Eye (tissue), 1 donor: ENCODE results near the gene ECI1.
"Not testable (repeated sequence)": the region's sequence is repeated elsewhere in the genome, so short reads cannot be mapped to it uniquely, and the experiment has no call there.

Experiments used
- DNase-seq: peaks from one replicate; pipeline ENCODE4 v3.0.0-alpha.2; 2015

Gene ECI1

DNA sequence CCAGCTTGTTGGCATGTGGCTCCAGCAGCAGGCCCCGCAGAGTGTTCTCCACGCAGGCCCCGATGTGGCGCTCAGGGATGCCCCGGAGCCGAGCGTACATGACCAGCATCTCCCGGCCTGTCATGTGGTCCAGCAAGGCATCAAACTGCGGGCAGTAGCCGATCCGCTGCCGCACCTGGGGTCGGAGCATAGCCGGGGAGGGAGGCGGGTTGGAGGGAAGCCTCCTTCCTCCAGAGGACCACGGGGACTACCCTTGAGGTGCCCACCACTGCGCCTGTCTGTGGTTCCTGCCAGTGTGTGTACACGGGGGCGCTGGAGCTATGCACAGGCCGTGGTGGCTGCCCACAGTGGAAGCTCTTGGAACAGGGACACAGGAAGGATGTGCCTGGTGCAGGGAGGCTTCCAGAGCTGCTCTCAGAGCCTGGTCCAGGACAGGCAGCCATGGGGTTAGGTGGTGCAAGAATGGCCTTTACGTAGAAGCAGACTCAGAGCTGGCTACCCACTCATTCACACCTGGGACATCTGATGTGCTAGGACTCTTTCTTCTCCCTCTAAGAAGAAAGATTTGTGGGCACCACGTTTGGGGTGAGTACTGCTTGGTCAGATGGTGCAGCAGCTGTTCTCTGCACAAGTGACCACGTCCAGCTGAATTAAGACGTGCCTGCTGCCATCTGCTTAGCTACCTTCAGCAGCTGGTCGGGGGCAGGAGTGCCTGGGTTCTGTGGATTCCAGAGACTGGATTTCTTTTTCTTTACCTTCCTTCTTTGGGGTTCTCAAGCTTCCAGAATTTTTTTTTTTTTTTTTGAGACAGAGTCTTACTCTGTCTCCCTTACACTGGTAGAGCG, 27.8 kb upstream of the ECI1 start:
- DNase-seq: peak; percentile 31

DNA sequence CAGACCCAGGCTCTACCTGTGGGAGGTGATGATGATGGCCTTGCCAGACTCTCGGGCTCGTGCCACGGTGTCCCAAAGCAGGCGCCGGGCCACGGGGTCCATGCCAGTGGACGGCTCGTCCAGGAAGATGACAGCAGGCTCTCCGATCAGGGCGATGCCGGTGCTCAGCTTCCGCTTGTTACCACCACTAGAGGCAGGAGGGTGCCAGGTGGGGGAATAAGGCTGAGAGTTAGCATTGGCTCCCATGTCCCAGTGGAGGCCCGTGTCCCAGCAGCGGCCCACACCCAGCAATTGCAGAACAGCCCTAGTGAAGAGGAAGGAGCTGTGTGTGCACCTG, 26.9 kb upstream of the ECI1 start:
- DNase-seq: no peak

DNA sequence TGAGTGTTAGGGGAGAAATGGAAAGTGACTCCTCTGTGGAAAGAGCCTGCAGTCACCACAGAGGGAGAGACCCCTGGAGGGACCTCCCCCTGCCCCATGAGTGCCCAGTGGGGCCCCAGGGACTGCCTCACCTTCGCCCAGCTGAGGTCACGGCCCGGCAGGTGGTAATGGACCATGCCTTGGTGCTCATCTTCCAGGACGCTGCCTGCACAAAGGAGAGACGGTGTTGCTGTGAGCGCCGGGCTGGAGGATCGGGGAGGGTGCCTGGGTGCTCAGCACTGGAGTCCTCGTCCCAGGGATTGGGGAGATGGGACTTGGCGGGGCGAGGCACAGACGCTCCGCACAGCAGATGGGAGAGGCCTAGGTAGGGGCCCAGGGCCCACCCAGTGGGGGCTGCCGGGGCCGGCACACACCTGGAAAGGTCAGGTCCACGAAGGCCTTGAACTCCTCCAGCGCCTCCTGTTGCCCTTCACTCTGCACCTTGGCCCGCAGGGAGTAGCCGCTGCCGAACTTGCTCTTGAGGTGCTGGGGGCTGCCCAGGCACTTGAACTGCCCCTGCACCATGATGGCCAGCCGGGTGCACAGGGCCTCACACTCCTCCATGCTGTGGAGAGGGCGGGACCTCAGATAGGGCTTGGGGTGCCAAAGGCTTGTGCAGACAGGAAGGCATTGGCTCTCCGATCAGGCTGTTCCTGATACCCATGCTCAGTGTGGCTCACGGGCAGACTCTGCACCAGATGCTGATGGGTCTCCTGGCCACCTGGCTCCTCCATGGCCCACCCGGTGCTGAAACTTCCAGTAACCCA, 26.3 kb upstream of the ECI1 start:
- DNase-seq: no peak

DNA sequence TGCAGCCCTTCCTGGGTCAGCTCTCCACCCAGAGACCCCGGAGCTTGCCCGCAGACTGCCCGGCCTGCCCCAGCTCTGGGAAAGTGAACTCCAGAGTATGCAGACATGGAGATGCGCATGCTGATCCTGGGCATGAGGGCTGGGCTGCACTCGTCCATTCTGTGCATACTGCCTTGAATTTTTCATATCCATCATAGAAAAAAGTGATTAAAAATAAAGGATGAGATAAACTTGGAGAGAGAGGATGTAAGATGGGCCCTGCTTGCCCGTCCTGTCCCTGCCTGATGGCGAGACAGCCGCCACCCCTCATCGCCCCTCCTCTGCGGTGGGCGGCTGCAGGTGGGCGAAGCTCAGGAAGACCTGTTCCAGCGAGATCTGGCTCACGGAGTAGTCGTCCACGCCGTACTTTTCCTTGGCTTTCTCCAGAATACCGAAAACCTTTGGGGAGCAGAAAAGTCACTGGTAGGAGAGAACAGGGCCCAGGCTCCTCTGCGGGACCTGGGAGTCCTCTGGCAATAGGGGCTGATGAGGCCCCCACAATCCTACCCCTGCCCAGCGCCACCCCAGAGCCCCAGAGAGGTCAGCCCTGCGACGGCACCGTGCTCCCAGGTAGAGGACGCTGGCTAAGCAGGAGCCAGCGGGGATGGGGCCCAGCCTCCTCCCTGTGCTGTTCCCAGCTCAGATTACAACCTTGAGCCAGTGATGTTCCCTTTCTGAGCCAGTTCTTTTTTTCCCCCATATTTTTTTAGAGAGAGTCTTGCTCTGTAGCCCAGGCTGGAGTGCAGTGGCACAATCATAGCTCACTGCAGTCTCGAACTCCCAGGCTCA, 25.2 kb upstream of the ECI1 start:
- no peak for DNase-seq

DNA sequence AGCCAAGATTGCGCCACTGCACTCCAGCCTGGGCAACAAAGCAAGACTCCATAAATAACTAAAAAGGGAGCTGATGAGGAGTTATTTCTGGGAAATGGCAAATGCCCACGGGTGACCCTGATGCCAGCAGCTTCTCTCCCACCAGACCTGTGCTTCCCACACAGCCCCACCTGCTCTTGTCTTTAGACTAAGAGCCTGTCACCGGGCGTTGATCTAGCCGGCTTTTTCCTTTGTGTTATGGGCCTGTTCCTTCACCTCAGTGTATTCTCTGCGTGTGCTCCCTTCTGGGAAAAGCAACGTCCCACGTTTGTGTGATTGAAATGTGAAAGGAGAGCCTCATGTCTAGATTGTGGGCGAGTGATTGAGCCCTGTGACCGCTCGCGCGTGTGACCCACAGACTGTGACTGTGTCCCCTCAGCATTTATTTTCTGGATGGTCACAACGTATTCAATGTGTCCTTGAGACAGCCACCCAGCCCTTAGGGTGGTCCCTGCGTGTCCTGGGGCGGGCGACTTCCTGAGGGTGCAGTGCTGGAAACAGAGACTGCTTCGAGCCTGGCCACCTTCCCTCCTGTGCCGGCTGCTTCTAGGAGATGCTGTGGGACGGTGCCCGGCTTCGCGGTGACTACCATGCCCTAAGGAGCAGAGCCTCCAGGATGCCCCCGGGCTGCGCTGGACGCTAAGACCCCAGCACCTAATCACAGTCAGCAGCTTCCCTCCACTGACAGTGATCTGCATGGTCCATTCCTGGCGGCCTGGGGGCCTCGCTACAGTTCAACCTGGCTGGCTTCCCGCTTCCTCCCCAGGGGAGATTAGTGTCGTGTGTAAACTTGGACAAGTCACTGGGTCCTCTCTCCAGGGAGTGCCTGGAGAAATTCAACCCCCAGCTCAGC, 24.3 kb upstream of the ECI1 start:
- no peak for DNase-seq

DNA sequence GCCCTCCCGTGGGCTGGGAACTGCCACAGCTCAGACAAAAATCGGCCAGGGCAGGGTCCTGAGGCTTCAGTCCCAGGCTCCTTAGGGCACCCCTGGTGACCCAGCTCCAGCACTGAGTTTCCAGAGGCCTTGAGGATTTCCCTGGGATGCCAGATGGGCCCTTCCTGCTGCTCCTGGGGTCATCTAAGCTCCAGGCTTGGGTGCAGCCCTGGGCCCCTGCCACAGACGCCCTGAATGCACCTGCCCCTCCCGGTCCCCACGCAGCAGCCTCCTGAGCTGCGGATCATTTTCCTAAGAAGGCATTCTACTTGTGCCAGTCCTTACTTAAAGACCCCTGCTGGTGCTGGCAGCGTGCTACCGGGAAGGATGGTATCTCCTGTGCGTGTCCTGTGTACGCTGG, 22.5 kb upstream of the ECI1 start:
- DNase-seq: no peak

DNA sequence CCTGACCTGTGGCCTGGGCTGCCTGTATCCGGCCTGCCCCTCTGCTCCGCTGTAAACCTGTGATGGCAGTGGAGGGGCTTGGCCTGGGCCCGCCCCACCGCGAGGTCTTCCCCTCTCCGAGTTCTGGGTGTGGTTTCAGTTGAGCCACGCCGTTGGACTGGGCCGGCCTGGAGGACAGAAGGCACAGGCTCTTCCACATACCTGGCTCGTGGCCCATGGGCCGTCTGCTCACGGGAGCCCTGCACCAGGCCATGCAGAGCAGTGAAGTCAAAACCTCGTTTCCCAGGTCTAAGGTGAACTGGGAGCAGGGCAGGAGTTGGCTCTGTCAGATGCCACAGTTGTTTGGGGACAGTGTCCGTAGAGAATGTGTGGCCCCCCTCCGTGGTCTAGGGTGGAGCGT, 22.1 kb upstream of the ECI1 start:
- no peak for DNase-seq

DNA sequence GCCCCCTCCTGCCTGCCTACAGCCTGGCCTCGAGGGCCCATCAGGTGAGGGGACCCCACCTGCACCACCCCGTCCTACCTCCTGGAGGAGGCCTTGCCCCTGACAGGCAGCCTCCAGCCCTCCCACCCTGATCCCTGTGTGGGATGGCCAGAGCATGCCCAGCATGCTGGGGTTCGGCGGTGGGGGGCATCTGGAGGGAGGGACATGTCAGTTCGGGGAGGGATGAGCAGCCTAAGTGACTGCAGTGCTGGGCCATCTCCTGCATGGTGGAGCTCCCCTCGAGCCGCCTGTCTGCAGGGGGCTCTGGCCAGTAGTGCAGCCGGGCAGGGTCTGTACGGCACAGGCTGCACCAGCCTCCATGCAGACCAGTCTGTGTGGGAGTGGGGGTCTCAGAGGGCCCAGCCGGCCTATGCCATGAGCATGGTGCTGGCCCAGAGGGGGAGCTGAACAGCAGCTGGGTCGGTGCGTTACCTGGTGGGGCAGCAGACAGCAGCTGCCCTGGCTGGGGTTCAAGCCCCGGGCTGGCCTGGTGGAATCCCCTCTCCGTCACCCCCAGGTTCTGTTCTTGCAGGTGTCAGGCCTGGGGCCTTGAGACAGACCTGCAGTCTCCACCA, 20.6 kb upstream of the ECI1 start:
- DNase-seq: no peak

DNA sequence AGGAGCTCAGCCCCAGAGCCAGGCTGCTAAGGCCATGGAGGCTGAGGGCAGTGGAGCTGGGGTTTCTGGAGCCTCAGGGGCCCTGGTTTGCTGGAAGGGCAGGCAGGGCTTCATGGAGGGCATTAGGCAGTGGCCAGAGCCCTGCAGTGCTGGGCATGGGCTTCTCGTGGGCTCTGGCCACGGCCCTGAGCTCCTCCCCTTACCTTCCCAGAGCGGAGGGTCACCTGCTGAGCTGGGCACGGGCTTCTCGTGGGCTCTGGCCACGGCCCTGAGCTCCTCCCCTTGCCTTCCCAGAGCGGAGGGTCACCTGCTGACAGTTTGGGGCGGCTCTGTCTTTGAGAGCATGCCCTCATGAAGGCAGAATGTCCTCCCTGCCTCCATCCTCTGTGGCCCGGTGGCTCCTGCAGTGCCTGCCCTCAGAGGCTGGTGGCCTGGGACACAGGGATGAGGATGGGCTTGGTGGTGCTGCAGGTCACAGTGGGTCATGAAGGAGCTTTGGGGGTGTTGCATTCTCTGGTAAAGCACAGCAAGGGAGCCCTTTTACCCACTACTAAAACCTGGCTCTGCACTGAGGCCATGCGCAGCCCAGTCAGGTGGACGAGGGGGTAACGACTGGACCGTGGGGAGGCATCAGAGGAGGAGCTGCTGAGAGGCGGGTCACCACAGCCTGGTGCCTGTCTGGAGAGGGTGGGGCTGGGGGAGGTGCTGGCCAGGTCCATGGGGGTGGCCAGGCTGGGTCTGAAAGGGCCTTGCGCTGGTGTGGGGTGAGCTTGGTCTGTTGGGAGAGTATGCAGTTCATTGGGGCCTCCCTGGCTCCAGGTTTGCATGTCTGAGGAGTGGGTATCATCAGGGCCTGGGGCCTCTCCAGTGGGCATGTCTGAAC, 19.4 kb upstream of the ECI1 start:
- no peak for DNase-seq

DNA sequence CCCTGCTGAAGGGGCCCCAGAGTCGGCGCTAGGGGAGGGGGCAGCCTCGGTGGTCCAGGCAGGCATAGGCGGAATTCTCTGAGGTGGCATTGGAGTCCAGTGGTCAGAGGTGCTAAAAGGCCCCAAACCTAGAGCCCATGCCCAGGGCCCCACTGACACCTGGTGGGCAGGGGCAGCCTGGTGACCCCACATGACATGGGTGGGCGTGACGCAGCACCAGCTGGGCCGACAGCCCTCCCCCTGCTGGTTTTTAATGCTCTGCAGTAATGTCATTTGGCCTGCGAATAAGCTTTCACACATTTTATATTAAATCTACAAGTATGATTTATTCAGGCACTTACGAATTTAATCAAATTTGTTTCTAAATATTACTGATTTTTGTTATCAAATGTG, 18.7 kb upstream of the ECI1 start:
- DNase-seq: no peak

DNA sequence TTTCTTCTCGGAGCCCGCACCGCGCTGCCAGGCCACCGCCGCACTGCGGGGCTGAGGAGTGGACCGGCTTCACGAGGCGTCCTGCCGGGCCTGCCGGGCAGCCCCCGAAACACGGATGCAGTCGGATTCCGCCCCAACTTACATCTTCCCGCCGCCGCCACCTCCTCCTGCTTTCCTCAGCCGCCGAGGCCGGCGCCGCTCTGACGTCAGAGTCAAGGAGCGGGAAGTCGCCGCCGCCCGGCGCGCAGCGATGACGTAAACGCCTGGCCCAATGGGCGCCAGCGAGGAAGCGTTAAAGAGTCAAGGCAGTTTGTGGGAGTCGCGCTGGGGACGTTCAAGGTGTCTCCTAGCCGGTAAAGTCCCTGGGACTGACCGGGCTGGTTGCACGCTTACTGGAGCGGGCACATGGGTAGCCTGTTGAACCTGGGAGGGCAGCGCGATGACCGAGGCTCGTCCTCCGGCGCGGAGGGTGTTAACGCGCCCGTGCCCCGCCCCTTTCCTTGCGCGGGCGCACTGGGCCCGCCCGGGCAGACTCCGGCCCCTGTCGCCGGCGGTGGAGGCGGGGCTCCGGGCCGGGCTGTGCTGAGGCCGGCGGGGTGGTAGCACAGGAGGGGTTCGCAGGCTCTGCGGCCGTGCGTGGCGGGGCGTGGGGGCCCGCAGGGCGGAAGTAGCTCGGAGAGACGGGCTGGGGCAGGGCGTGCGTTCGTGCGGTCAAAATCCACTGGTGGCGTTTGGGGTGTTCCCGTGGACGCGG, 16.7 kb upstream of the ECI1 start, which contains the start of gene RNPS1:
Gene RNPS1 (minus strand): TSS at position 214 of the 754 bp plus-strand sequence. CDS start 3,483 bp downstream, outside the sequence.
- DNase-seq: peak; percentile 99

DNA sequence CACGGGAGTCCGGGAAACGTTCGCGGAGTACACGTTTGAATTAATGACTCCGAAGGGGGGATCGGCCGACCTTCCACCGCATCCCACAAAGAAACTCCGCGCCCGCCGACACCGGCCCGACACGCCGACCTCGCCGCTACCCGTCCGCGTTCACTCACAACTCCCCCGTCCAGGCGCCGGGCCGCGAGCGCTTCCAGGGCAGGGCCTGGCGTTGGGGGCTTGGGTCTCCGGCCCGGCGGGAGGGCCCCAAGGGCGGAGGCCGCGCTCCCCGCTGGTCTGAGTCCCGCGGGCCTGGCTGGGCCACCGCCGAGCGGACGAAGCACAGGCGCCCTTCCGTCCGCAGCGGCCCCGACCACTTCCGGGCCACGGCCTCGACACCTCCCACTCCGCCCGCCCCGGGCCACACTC, 16.1 kb upstream of the ECI1 start:
- DNase-seq: not testable (repeated sequence)

DNA sequence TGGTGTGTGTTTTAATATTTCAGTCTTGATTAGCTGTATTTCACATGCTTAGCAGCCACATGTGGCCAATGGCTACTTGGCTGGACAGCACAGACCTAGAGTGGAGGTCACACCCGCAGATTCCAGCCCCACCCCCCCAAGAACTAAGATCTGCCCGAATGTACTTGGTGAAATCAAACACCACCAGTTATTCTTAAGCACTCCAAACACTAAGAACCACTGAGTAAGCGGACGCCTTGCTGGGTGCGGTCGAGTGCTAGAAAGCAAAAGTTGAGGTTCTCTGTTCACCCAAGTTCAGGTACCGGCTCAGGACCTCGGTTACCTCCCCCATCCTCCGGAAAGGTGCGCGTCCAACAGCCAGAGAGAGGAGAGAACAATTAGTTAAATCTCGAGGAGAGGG, 15.5 kb upstream of the ECI1 start:
- peak; percentile 6 for DNase-seq

DNA sequence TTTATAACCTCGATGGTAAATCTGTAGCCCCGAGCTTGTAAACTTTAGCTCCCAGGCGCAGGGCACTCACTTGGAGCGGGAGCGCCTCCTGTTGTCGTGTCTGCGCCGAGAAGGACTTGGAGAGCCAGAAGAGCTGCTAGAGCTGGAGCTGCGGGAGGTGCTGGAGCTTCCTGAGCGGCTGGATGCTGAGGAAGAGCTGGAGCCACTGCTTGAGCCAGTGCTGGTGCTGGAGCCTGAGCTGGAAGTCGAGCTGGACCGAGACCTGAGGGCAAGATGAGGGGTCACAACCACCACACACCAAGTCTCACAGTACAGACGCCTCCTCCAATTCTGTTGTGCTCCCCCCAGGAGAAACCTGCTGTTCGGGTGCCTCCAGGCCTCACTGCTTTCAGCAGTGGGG, 11.6 kb upstream of the ECI1 start:
- not testable (repeated sequence) for DNase-seq

DNA sequence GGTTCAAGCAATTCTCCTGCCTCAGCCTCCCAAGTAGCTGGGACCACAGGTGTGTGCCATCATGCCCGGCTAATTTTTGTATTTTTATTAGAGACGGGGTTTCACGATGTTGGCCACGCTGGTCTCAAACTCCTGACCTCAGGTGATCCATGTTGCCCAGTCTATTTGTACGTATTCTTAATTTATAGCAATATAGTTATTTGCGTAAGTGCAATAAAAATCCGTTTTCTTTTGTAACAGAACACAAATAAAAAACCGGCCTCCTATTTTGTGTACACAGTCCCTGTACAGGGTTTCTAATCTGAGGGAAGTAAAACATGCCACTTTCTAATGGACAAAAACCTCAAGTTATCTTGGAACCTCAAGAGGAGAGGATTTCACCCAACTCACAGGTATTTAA, 8.9 kb upstream of the ECI1 start:
- no peak for DNase-seq

DNA sequence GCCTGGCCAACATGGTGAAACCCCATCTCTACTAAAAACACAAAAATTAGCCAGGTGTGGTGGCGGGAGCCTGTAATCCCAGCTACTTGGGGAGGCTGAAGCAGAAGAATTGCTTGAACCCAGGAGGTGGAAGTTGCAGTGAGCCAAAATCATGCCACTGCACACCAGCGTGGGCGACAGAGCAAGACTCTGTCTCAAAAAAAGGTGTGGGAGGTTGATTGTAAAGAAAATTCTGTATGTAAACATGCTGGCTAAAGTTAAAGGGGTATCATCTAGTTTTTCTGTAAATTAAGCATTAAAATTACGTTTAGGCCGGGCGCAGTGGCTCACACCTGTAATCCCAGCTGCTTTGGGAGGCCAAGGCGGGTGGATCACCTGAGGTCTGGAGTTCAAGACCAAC, 7.1 kb upstream of the ECI1 start:
- not testable (repeated sequence) for DNase-seq

DNA sequence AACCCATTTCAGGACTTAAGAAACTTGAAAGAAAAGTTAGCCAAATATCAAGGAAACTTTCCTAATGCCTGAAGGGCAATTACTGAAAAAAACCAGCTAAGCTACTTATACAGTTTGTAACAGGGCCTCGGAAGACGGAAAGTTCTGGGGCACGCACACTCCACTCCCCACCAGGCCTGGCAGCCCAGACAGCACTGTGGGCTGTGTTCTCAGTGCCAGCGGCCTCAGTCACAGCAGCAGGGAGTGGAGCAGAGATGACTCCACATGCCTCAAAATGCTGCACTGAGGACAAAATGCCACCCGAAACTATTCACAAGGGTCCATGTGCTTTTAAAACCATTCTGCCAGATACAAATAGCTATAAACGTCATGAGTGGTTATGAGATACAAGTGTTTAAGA, 6.3 kb upstream of the ECI1 start:
- no peak for DNase-seq

DNA sequence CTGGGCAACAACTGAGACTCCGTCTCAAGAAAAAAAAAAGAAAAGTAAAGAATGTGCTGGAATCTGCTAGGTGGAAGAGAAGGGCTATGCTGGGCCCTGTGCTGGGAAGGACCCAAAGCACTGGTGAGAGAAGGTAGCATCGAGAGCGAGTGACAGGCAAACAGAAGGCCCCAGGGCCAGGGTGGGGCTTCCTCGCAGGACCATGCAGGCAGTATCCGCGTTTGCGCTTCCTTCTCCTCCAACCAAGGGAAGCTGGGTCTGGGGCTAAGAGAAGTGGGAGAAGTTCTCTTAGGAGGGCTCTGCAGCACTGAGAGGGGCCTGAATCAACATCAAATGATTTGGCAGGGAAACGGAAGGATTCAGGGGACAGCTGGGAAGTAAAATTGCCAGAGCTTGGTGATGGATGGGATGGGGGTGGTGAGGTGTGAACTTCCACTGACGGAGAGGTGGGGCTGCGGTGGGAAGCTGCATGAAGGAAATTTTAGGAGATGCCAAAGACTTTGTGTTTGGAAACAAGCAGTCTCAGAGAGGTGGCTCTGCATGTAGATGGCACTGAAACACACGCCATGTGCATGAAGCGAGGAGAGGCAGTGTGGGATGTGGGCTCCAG, 5.2 kb upstream of the ECI1 start:
- DNase-seq: no peak

DNA sequence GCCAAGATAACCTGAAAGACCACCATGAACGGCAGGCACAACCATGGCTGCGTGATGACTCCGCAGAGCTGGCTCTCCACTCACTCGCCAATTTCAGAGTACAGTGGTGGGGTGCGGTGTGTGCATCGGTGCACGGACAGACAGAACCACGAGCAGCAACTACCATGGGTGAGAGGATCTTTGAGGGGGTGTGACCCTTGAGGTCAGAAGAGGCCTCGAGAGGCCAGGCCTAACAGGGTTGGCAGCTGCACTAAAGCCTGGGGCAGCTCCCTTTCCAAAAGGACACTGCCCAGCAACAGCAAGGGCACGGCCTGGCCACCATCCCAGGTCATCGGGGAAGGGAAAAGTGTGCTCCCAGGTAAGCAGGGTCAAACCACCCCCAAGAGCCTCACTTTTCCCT, 1.9 kb upstream of the ECI1 start:
- DNase-seq: no peak

DNA sequence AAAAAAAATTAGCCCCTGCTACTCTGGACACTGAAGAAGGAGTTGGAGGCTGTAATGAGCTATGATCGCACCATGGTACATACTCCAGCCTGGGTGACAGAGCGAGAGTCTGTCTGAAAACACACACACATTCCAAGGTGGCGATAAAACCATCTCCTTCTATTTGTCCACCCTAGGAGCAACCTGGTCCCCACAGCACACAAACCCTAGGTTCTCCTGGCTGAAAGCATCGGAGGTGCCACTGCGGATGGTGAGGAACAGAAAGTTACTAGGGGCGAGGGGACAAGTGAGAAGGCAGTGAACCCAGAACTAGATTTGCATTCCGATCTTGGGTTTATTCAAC, 1.4 kb upstream of the ECI1 start:
- no peak for DNase-seq
